Small intestine (tissue), 7 donors: ENCODE data around the gene SYNRG. TPM values are rescaled to one million over a fixed set of nuclear protein-coding genes. Genes with fewer than 3 reads are reported as not detected.

Source experiments
- DNase-seq, 2 donors: peaks; one replicate each; pipeline versions ENCODE4 v3.0.0 to v3.0.0-alpha.2; 2013
- FAIRE-seq: peaks from 2 replicates; lab custom pipeline; 2012; peaks lifted over from hg19 to GRCh38; lab: Jason Lieb, UNC
- H3K27ac ChIP-seq, 3 donors: one replicate each; pipeline ENCODE4 v1.5.1; 2013; ENCODE audit warnings: low read length in 2 of 3, mild to moderate bottlenecking in 2 of 3, control low read depth in 1 of 3, inconsistent platforms in 1 of 3, low read depth in 1 of 3, moderate library complexity in 1 of 3
- H3K27me3 ChIP-seq, 3 donors: one replicate each; pipeline ENCODE4 v1.6.1; 2013; ENCODE audit warnings: low read length in 3 of 3, inconsistent platforms in 1 of 3; ENCODE audit not compliant: control insufficient read depth in 3 of 3, insufficient read depth in 3 of 3
- H3K36me3 ChIP-seq, 3 donors: one replicate each; pipeline ENCODE4 v1.6.1; 2013; ENCODE audit warnings: low read length in 3 of 3, inconsistent platforms in 1 of 3, low read depth in 1 of 3, mild to moderate bottlenecking in 1 of 3, moderate library complexity in 1 of 3; ENCODE audit not compliant: control insufficient read depth in 3 of 3, insufficient read depth in 2 of 3
- H3K4me1 ChIP-seq, 3 donors: one replicate each; pipeline ENCODE4 v1.6.1; 2013; ENCODE audit warnings: low read length in 2 of 3, inconsistent platforms in 1 of 3, low read depth in 1 of 3, mild to moderate bottlenecking in 1 of 3, moderate library complexity in 1 of 3; ENCODE audit not compliant: control insufficient read depth in 3 of 3, insufficient read depth in 2 of 3
- H3K4me3 ChIP-seq, 3 donors: one replicate each; pipeline ENCODE4 v1.5.1; 2013; ENCODE audit warnings: low read length in 3 of 3, control low read depth in 1 of 3, inconsistent platforms in 1 of 3, low read depth in 1 of 3, mild to moderate bottlenecking in 1 of 3, moderate library complexity in 1 of 3
- H3K9me3 ChIP-seq, 2 donors: one replicate each; pipeline ENCODE4 v1.6.1; 2013; ENCODE audit warnings: low read depth in 1 of 2, low read length in 1 of 2; ENCODE audit not compliant: control insufficient read depth in 2 of 2, insufficient read depth in 1 of 2
- WGBS, 3 donors: extraction: QIAGEN DNeasy Blood & Tissue Kit; methylation state at CpG; one replicate each; pipeline ENCODE4 v1.1.7; 2013; 5-methylcytosine and 5-hydroxymethylcytosine counted together
- polyA plus RNA-seq, 4 donors: library from polyadenylated mRNA; stranded (reverse) in 3 of 4; unstranded in 1 of 4; fragments of 200-250 nt in 3 of 4; fragments of 120-200 nt in 1 of 4; gene quantifications; one replicate each; pipeline versions ENCODE4 v1.2.1 to v1.2.3, GENCODE V29; 2013
- donor health status: healthy with polysubstance abuse.
- donor health status: control.
- donor health status: control.
- donor health status: Bipolar disorder and iron deficiency.
- donor health status: healthy.

The SYNRG gene
- polyA plus RNA-seq, 4 donors = 7.6 to 35.8 (median 9.2) TPM

- no peaks in the 10 kb centered on the region for H3K27me3 ChIP-seq
- H3K4me1 ChIP-seq = no peaks in the 10 kb centered on the region
- H3K27ac ChIP-seq = no peak overlapping the region
- 92 to 94% (median 93%) methylated on average over 6 of the region's 6 CpGs for WGBS, 3 donors
- H3K9me3 ChIP-seq = no peaks in the 10 kb centered on the region
- DNase-seq = no peak
- peaks cover 0 to 3% (median 0%) of the 10 kb centered on the region in 3 donors for H3K36me3 ChIP-seq
- FAIRE-seq = no peak
- no peak overlapping the region for H3K4me3 ChIP-seq
These were observed 106.1 kb downstream of the SYNRG start for GRCh38 chr17:37503148-37503547.

GRCh38 chr17:37502009-37502936 lies 106.9 kb downstream of the SYNRG start:
- no peaks in the 10 kb centered on the region for H3K4me1 ChIP-seq
- WGBS, 3 donors = 83 to 93% (median 84%) methylated on average over 10 of the region's 10 CpGs

GRCh38 chr17:37500378-37500777 lies 108.8 kb downstream of the SYNRG start:
- Histone ChIP-seq H3K9me3 (no peaks in the 10 kb centered on the region), H3K27me3 (no peaks in the 10 kb centered on the region), H3K4me1 (no peaks in the 10 kb centered on the region), H3K36me3 (no peaks in the 10 kb centered on the region), H3K27ac (no peak overlapping the region), H3K4me3 (no peak overlapping the region)
- no peak for FAIRE-seq
- no peak for DNase-seq

More at GRCh38 chr17:37502009-37502936, 106.9 kb downstream of the SYNRG start:
- Histone ChIP-seq H3K4me3 (no peak overlapping the region), H3K27me3 (no peaks in the 10 kb centered on the region), H3K36me3 (no peaks in the 10 kb centered on the region), H3K27ac (no peak overlapping the region), H3K9me3 (no peaks in the 10 kb centered on the region)
- FAIRE-seq (no peak), DNase-seq (no peak)

- Histone ChIP-seq H3K9me3 (no peaks in the 10 kb centered on the region), H3K36me3 (no peaks in the 10 kb centered on the region), H3K27ac (no peak overlapping the region), H3K4me3 (no peak overlapping the region), H3K4me1 (peaks cover 0 to 11% (median 0%) of the 10 kb centered on the region in 3 donors), H3K27me3 (no peaks in the 10 kb centered on the region)
- WGBS, 3 donors = 78 to 87% (median 83%) methylated on average over 8 of the region's 8 CpGs
- DNase-seq = no peak
- no peak for FAIRE-seq
These were observed 114.2 kb downstream of the SYNRG start for GRCh38 chr17:37494971-37495370.

- WGBS, 3 donors = 79 to 89% (median 83%) methylated on average over 3 of the region's 3 CpGs
- DNase-seq (no peak), FAIRE-seq (no peak)
- H3K36me3 ChIP-seq = no peaks in the 10 kb centered on the region
- H3K4me1 ChIP-seq = peaks cover 0 to 11% (median 0%) of the 10 kb centered on the region in 3 donors
- H3K9me3 ChIP-seq = no peaks in the 10 kb centered on the region
- no peak overlapping the region for H3K4me3 ChIP-seq
- H3K27ac ChIP-seq = no peak overlapping the region
- H3K27me3 ChIP-seq = no peaks in the 10 kb centered on the region
These were observed 114.8 kb downstream of the SYNRG start for GRCh38 chr17:37494401-37494831.

GRCh38 chr17:37493249-37494027 lies 115.8 kb downstream of the SYNRG start:
- no peak overlapping the region for H3K4me3 ChIP-seq
- no peak overlapping the region for H3K27ac ChIP-seq
- no peaks in the 10 kb centered on the region for H3K36me3 ChIP-seq
- DNase-seq = no peak
- H3K4me1 ChIP-seq = peaks cover 0 to 14% (median 0%) of the 10 kb centered on the region in 3 donors
- H3K9me3 ChIP-seq = no peaks in the 10 kb centered on the region
- no peak for FAIRE-seq
- H3K27me3 ChIP-seq = no peaks in the 10 kb centered on the region
- 85 to 98% (median 87%) methylated on average over 2 of the region's 2 CpGs for WGBS, 3 donors

GRCh38 chr17:37492167-37492566 lies 117.1 kb downstream of the SYNRG start:
- no peak for DNase-seq
- no peak overlapping the region for H3K27ac ChIP-seq
- WGBS, 3 donors = 64 to 66% (median 64%) methylated on average over 4 of the region's 4 CpGs

More at GRCh38 chr17:37492167-37492566, 117.1 kb downstream of the SYNRG start:
- FAIRE-seq = no peak
- Histone ChIP-seq H3K9me3 (no peaks in the 10 kb centered on the region), H3K27me3 (no peaks in the 10 kb centered on the region), H3K4me1 (peaks cover 0 to 21% (median 3%) of the 10 kb centered on the region in 3 donors), H3K4me3 (no peak overlapping the region), H3K36me3 (no peaks in the 10 kb centered on the region)
